Ammon's horn (tissue), 1 donor: Measurements from ENCODE around the gene PLAU.
"Not testable (repeated sequence)": the region's sequence is repeated elsewhere in the genome, so short reads cannot be mapped to it uniquely, and the experiment has no call there.

Experiments
- DNase-seq: peaks from one replicate; pipeline ENCODE4 v3.0.0-alpha.2; 2016; ENCODE audit warnings: low spot score

Gene PLAU

GRCh38 chr10:73922007-73922863, 11.3 kb downstream of the PLAU start:
- DNase-seq = no peak

GRCh38 chr10:73922864-73923133, 11.9 kb downstream of the PLAU start:
- DNase-seq = no peak

- DNase-seq = no peak
Observed at GRCh38 chr10:73923935-73924598, 13.1 kb downstream of the PLAU start.

- DNase-seq = no peak
Observed at GRCh38 chr10:73924935-73925334, 14.0 kb downstream of the PLAU start.

- DNase-seq = no peak
Observed at GRCh38 chr10:73925539-73925938, 14.6 kb downstream of the PLAU start.

GRCh38 chr10:73926152-73926764, 15.3 kb downstream of the PLAU start:
- DNase-seq = peak; percentile 38

GRCh38 chr10:73930630-73931327, 19.8 kb downstream of the PLAU start:
- DNase-seq = not testable (repeated sequence)

- DNase-seq = no peak
Observed at GRCh38 chr10:73931767-73932619, 21.1 kb downstream of the PLAU start.

- DNase-seq = no peak
Observed at GRCh38 chr10:73932620-73933112, 21.7 kb downstream of the PLAU start.

- DNase-seq = no peak
Observed at GRCh38 chr10:73934074-73934473, 23.1 kb downstream of the PLAU start.

- no peak for DNase-seq
Observed at GRCh38 chr10:73935895-73936294, 25.0 kb downstream of the PLAU start.

GRCh38 chr10:73937333-73938043, 26.6 kb downstream of the PLAU start:
- DNase-seq = no peak

GRCh38 chr10:73940634-73941221, 29.8 kb downstream of the PLAU start:
- peak; percentile 63 for DNase-seq

GRCh38 chr10:73941300-73941699, 30.4 kb downstream of the PLAU start:
- no peak for DNase-seq

- DNase-seq = no peak
Observed at GRCh38 chr10:73944356-73945100, 33.6 kb downstream of the PLAU start.

GRCh38 chr10:73946253-73947145, 35.6 kb downstream of the PLAU start:
- no peak for DNase-seq

- DNase-seq = no peak
Observed at GRCh38 chr10:73948947-73949633, 38.2 kb downstream of the PLAU start.
